Ishikawa (cell line): Measurements from ENCODE around the gene MAD1L1.

Experiments used
- CEBPB ChIP-seq: IDR thresholded peaks from 2 replicates; pipeline ENCODE4 v1.6.1; 2012
- EP300 ChIP-seq: IDR thresholded peaks from 2 replicates; pipeline ENCODE4 v1.6.1; 2012; ENCODE audit warnings: borderline replicate concordance
- NFIC ChIP-seq: IDR thresholded peaks from 2 replicates; pipeline ENCODE4 v1.6.1; 2012
- RAD21 ChIP-seq: IDR thresholded peaks from 2 replicates; pipeline ENCODE4 v1.6.1; 2012; ENCODE audit warnings: low read depth
- REST ChIP-seq: IDR thresholded peaks from 2 replicates; pipeline ENCODE4 v1.6.1; 2012; ENCODE audit warnings: low read depth, mild to moderate bottlenecking
- TAF1 ChIP-seq: IDR thresholded peaks from 2 replicates; pipeline ENCODE4 v1.6.1; 2012; ENCODE audit warnings: low read depth, mild to moderate bottlenecking
- TCF12 ChIP-seq: IDR thresholded peaks from 2 replicates; pipeline ENCODE4 v1.6.1; 2012; ENCODE audit warnings: low read depth
- USF1 ChIP-seq: IDR thresholded peaks from 2 replicates; pipeline ENCODE4 v1.6.1; 2012
- YY1 ChIP-seq: IDR thresholded peaks from 2 replicates; pipeline ENCODE4 v1.6.1; 2012; ENCODE audit warnings: low read depth
- ZBTB7A ChIP-seq: IDR thresholded peaks from 2 replicates; pipeline ENCODE4 v1.6.1; 2012; ENCODE audit warnings: low read depth
- TF ChIP-seq, protein P1 (sequence below): IDR thresholded peaks from 2 replicates; pipeline ENCODE4 v1.6.1; 2012

DNA sequence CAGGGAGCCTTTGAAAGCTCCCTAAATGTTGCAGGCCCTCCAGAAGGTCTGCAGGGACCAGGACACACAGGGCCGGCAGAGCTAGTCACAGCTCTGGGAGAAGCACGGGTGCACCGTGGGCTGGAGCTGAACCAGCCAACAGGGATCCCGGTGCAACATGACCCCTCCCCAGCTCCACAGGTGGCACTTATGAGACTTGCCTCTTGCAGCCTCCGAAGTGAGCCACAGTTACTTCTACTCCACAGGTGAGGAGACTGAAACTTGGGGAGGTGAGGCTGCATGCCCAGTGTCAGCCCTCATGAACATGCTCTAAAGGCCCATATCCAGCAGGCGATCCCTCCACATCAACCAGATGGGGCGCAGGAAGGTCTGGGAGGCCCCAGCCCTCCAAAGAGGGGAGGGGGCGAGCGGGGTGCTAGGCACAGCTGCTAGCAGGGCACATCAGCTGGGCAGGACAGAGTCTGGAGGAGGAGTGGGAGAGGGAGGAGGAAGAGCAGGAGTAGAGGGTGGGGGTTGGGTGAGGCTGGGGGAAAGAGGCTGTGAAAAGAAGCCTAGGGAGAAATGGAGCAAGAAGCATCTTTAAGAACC lies 338.3 kb downstream of the MAD1L1 start:
- TF ChIP-seq CEBPB (no peak), TAF1 (no peak), YY1 (no peak), USF1 (no peak), ZBTB7A (no peak), RAD21 (no peak), EP300 (no peak), REST (no peak), NFIC (no peak), TCF12 (no peak)
- TF ChIP-seq, protein P1, sequence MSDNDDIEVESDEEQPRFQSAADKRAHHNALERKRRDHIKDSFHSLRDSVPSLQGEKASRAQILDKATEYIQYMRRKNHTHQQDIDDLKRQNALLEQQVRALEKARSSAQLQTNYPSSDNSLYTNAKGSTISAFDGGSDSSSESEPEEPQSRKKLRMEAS = no peak
